H9 (cell line): ENCODE data around the gene C1QBP. TPM values are rescaled to one million over a fixed set of nuclear protein-coding genes. Genes with fewer than 3 reads are reported as not detected.
A peak's percentile ranks its signal among the peaks of the same experiment; 100 is the strongest.

Source experiments
- DNase-seq: peaks from one replicate; pipeline ENCODE4 v3.0.0-alpha.2; 2017
- H2AFZ ChIP-seq: one replicate; pipeline ENCODE4 v1.6.1; 2013; ENCODE audit warnings: mild to moderate bottlenecking, low read length, control low read depth, moderate library complexity
- H2AK5ac ChIP-seq: 2 replicates; pipeline ENCODE4 v1.6.1; 2013; ENCODE audit warnings: low read length, control low read depth, mixed read lengths; ENCODE audit not compliant: insufficient read length
- H2BK120ac ChIP-seq: one replicate; pipeline ENCODE4 v1.6.1; 2013; ENCODE audit warnings: low read depth, mild to moderate bottlenecking, low read length, control low read depth, inconsistent platforms; ENCODE audit not compliant: poor library complexity, severe bottlenecking
- H2BK12ac ChIP-seq: 2 replicates; pipeline ENCODE4 v1.6.1; 2013; ENCODE audit warnings: low read length, control low read depth, mixed read lengths, low read depth; ENCODE audit not compliant: insufficient read length
- H2BK15ac ChIP-seq: 2 replicates; pipeline ENCODE4 v1.6.1; 2013; ENCODE audit warnings: low read depth, low read length, control low read depth
- H2BK20ac ChIP-seq: one replicate; pipeline ENCODE4 v1.6.1; 2013; ENCODE audit warnings: low read depth, mild to moderate bottlenecking, low read length, control low read depth, inconsistent platforms; ENCODE audit not compliant: poor library complexity, severe bottlenecking
- H2BK5ac ChIP-seq: 2 replicates; pipeline ENCODE4 v1.6.1; 2013; ENCODE audit warnings: low read length, control low read depth, mixed read lengths; ENCODE audit not compliant: insufficient read length
- H3K14ac ChIP-seq: 2 replicates; pipeline ENCODE4 v1.6.1; 2013; ENCODE audit warnings: low read length, control low read depth; ENCODE audit not compliant: insufficient read depth
- H3K18ac ChIP-seq: 2 replicates; pipeline ENCODE4 v1.6.1; 2013; ENCODE audit warnings: low read depth, mild to moderate bottlenecking, mixed read lengths, low read length, control low read depth; ENCODE audit not compliant: insufficient read length
- H3K23ac ChIP-seq: 2 replicates; pipeline ENCODE4 v1.6.1; 2013; ENCODE audit warnings: low read length, control low read depth, mixed read lengths, low read depth; ENCODE audit not compliant: insufficient read length
- H3K23me2 ChIP-seq: 2 replicates; pipeline ENCODE4 v1.6.1; 2013; ENCODE audit warnings: low read depth, mild to moderate bottlenecking, mixed read lengths, low read length, control low read depth; ENCODE audit not compliant: insufficient read length, poor library complexity, severe bottlenecking
- H3K27ac ChIP-seq: 2 replicates; pipeline ENCODE4 v1.5.1; 2013; ENCODE audit warnings: low read length, control low read depth, mixed read lengths, low read depth; ENCODE audit not compliant: insufficient read length
- H3K27me3 ChIP-seq: 2 replicates; pipeline ENCODE4 v1.6.1; 2013; ENCODE audit warnings: low read length, control low read depth, inconsistent platforms; ENCODE audit not compliant: insufficient read depth
- H3K4ac ChIP-seq: 2 replicates; pipeline ENCODE4 v1.6.1; 2013; ENCODE audit warnings: low read depth, mild to moderate bottlenecking, control low read depth, inconsistent platforms, low read length, moderate library complexity
- H3K4me1 ChIP-seq: 2 replicates; pipeline ENCODE4 v1.6.1; 2013; ENCODE audit warnings: low read length, control low read depth, inconsistent platforms; ENCODE audit not compliant: insufficient read depth
- H3K4me2 ChIP-seq: 2 replicates; pipeline ENCODE4 v1.6.1; 2013; ENCODE audit warnings: low read length, control low read depth, mixed read lengths; ENCODE audit not compliant: insufficient read length, insufficient read depth
- H3K56ac ChIP-seq: 2 replicates; pipeline ENCODE4 v1.6.1; 2013; ENCODE audit warnings: low read depth, mild to moderate bottlenecking, mixed read lengths, low read length, control low read depth; ENCODE audit not compliant: insufficient read length
- H3K79me1 ChIP-seq: 2 replicates; pipeline ENCODE4 v1.6.1; 2013; ENCODE audit warnings: low read depth, mild to moderate bottlenecking, moderate library complexity, low read length, control low read depth, inconsistent platforms; ENCODE audit not compliant: insufficient read depth, poor library complexity, severe bottlenecking
- H3K79me2 ChIP-seq: 2 replicates; pipeline ENCODE4 v1.6.1; 2013; ENCODE audit warnings: low read length, control low read depth, inconsistent platforms; ENCODE audit not compliant: insufficient read depth
- H3K9ac ChIP-seq: 2 replicates; pipeline ENCODE4 v1.6.1; 2013; ENCODE audit warnings: low read length, control low read depth, mixed read lengths; ENCODE audit not compliant: insufficient read length; ENCODE audit errors: extremely low read depth
- H3K9me3 ChIP-seq: one replicate; pipeline ENCODE4 v1.6.1; 2013; ENCODE audit warnings: low read depth, low read length, inconsistent platforms; ENCODE audit not compliant: control insufficient read depth
- H3T11ph ChIP-seq: one replicate; pipeline ENCODE4 v1.6.1; 2013; ENCODE audit warnings: mild to moderate bottlenecking, low read length, control low read depth, inconsistent platforms
- H4K20me1 ChIP-seq: one replicate; pipeline ENCODE4 v1.6.1; 2013; ENCODE audit not compliant: control insufficient read depth, insufficient read length, insufficient read depth
- H4K5ac ChIP-seq: 2 replicates; pipeline ENCODE4 v1.6.1; 2013; ENCODE audit warnings: low read depth, mild to moderate bottlenecking, mixed read lengths, low read length, control low read depth; ENCODE audit not compliant: insufficient read length
- H4K8ac ChIP-seq: replicated peaks from 2 replicates; pipeline ENCODE4 v1.6.1; 2013; ENCODE audit warnings: low read length, control low read depth, mixed read lengths, low read depth; ENCODE audit not compliant: insufficient read length
- H4K91ac ChIP-seq: 2 replicates; pipeline ENCODE4 v1.6.1; 2013; ENCODE audit warnings: low read depth, mild to moderate bottlenecking, moderate library complexity, mixed read lengths, low read length, control low read depth; ENCODE audit not compliant: insufficient read length
- H3K27ac Mint-ChIP-seq, 3 experiments: 2 replicates in 2 of 3; 3 replicates in 1 of 3; pipeline ENCODE4 v1.8.0; 2020 to 2021; ENCODE audit warnings: mixed read lengths in 3 of 3, mild to moderate bottlenecking in 1 of 3, moderate library complexity in 1 of 3
- H3K27me3 Mint-ChIP-seq: 2 replicates; pipeline ENCODE4 v1.8.0; 2021; ENCODE audit warnings: low read depth, mild to moderate bottlenecking, moderate library complexity, mixed read lengths
- H3K36me3 Mint-ChIP-seq, 3 experiments: 2 replicates in 2 of 3; 3 replicates in 1 of 3; pipeline ENCODE4 v1.8.0; 2020 to 2021; ENCODE audit warnings: low read depth in 3 of 3, mixed read lengths in 3 of 3; ENCODE audit not compliant: insufficient read depth in 1 of 3
- H3K4me1 Mint-ChIP-seq, 2 experiments: 2 replicates each; pipeline ENCODE4 v1.8.0; 2020; ENCODE audit warnings: mixed read lengths in 2 of 2
- H3K4me3 Mint-ChIP-seq, 2 experiments: 2 replicates in 1 of 2; 3 replicates in 1 of 2; pipeline ENCODE4 v1.8.0; 2020 to 2021; ENCODE audit warnings: mild to moderate bottlenecking in 2 of 2, mixed read lengths in 2 of 2, moderate library complexity in 1 of 2
- H3K9me3 Mint-ChIP-seq, 2 experiments: 2 replicates in 1 of 2; 3 replicates in 1 of 2; pipeline ENCODE4 v1.8.0; 2020; ENCODE audit warnings: mild to moderate bottlenecking in 2 of 2, mixed read lengths in 2 of 2, moderate library complexity in 1 of 2
- WGBS: extraction: QIAGEN DNeasy Blood & Tissue Kit; methylation state at CpG from one replicate; pipeline ENCODE4 v1.1.7; 2013; ENCODE audit warnings: missing lambda C conversion rate, low lambda C conversion rate, mixed read lengths; ENCODE audit not compliant: insufficient read length; ENCODE audit errors: extremely low coverage; 5-methylcytosine and 5-hydroxymethylcytosine counted together
- total RNA-seq: library from RNA; stranded (reverse); gene quantifications from 2 replicates; pipeline ENCODE4 v1.2.1, GENCODE V29; 2021
- TF ChIP-seq, protein P1 (sequence below): fragments of 200-600 bp; sonication (generic); conservative IDR thresholded peaks from 3 replicates; pipeline ENCODE4 v1.8.0; 2021; ENCODE audit warnings: antibody characterized with exemption, mild to moderate bottlenecking

The C1QBP gene
- total RNA-seq, 1 experiment from 2014 or later, result 390 TPM

DNA sequence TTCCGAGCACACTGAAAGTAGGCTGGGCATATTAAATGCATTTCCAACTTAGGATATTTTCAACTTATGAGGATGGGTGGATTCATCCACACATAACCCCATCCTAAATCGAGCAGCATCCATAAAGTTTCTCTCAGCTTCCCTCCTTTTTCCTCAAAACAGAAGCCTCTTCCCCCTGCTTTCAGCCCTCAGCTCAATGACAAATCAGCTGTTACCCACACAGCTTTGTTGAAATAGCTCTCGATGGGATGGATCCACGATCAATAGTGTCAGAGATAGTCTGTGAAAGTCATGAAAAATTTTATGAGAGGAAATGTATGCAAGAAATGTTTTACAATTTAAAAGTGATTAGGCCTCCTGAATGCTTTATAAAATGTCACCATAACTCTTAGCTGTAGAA is 27.3 kb upstream of the C1QBP start:
- Histone ChIP-seq H3K4me1 (no peaks in the 10 kb centered on the region), H3K23me2 (peaks cover 10% of the 10 kb centered on the region), H3K79me1 (peaks cover 2% of the 10 kb centered on the region), H2BK120ac (no peak overlapping the region), H2BK5ac (no peak overlapping the region), H3K79me2 (peaks cover 55% of the 10 kb centered on the region), H4K8ac (no peak overlapping the region), H4K91ac (no peak overlapping the region), H3K4ac (no peak overlapping the region), H2BK20ac (no peak overlapping the region), H3K4me2 (no peak overlapping the region), H2AFZ (no peak overlapping the region), H3K14ac (no peak overlapping the region), H2BK12ac (no peak overlapping the region), H2BK15ac (no peak overlapping the region), H3K23ac (no peak overlapping the region), H3K56ac (no peak overlapping the region), H4K5ac (no peak overlapping the region), H3K27ac (no peak overlapping the region), H2AK5ac (no peak overlapping the region), H3T11ph (no peak overlapping the region), H3K9me3 (no peaks in the 10 kb centered on the region), H3K9ac (no peak overlapping the region), H3K18ac (no peak overlapping the region), H4K20me1 (no peaks in the 10 kb centered on the region), H3K27me3 (no peaks in the 10 kb centered on the region)
- H3K4me3 Mint-ChIP-seq, result peak overlapping the region; percentile 95 to 99; a peak in 3 of 5 replicates
- H3K4me1 Mint-ChIP-seq, result peaks cover 22 to 23% of the 10 kb centered on the region in 2 experiments
- H3K36me3 Mint-ChIP-seq, result peaks cover 17 to 34% (median 22%) of the 10 kb centered on the region in 3 experiments; a peak in 6 of 7 replicates
- no peak for DNase-seq
- H3K27me3 Mint-ChIP-seq, result no peaks in the 10 kb centered on the region; the same call in 1 of the 2 replicates
- no peaks in the 10 kb centered on the region for H3K9me3 Mint-ChIP-seq
- peak overlapping the region in 1 of 3 experiments; percentile 57; a peak in 1 of 7 replicates for H3K27ac Mint-ChIP-seq
- TF ChIP-seq, protein P1, sequence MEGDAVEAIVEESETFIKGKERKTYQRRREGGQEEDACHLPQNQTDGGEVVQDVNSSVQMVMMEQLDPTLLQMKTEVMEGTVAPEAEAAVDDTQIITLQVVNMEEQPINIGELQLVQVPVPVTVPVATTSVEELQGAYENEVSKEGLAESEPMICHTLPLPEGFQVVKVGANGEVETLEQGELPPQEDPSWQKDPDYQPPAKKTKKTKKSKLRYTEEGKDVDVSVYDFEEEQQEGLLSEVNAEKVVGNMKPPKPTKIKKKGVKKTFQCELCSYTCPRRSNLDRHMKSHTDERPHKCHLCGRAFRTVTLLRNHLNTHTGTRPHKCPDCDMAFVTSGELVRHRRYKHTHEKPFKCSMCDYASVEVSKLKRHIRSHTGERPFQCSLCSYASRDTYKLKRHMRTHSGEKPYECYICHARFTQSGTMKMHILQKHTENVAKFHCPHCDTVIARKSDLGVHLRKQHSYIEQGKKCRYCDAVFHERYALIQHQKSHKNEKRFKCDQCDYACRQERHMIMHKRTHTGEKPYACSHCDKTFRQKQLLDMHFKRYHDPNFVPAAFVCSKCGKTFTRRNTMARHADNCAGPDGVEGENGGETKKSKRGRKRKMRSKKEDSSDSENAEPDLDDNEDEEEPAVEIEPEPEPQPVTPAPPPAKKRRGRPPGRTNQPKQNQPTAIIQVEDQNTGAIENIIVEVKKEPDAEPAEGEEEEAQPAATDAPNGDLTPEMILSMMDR, result no peak
- no CpG with 5 or more reads among the region's 4 CpGs for WGBS
